ENCODE measurements around the gene SDC4.

The SDC4 gene

DNA sequence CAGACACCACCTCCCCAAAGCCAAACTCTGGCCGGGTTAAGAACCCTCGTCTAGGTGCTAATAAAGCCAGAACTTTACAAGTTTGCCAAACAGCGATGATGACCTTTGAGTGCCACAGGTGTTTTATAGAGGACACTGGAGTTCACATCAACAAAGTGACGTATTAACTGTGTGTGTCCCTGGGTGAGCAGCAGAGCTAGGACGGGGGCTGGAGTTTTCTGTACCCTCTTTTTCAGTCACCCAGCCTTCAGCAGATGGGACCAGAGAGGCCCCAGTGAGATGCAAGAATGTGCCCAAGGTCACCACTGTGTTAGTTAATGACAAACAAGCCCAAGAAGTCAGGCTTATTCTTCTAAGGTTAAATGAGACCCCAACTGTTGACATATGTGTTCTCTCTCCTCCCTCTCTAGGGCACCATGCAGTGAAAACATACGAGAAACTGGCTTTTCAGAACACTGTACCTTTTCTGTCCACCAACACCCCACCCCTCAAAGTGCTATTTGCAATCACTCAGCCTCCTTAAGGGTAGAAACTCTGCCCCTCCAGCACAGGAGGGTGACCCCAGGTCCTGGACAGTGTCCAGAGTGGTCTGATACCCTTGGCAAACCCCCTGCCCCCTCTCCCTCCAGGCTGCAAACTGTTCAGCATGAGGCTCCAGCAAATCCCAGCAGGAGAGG is 5.2 kb downstream of the SDC4 start:
- DNase-seq, result no peak

DNA sequence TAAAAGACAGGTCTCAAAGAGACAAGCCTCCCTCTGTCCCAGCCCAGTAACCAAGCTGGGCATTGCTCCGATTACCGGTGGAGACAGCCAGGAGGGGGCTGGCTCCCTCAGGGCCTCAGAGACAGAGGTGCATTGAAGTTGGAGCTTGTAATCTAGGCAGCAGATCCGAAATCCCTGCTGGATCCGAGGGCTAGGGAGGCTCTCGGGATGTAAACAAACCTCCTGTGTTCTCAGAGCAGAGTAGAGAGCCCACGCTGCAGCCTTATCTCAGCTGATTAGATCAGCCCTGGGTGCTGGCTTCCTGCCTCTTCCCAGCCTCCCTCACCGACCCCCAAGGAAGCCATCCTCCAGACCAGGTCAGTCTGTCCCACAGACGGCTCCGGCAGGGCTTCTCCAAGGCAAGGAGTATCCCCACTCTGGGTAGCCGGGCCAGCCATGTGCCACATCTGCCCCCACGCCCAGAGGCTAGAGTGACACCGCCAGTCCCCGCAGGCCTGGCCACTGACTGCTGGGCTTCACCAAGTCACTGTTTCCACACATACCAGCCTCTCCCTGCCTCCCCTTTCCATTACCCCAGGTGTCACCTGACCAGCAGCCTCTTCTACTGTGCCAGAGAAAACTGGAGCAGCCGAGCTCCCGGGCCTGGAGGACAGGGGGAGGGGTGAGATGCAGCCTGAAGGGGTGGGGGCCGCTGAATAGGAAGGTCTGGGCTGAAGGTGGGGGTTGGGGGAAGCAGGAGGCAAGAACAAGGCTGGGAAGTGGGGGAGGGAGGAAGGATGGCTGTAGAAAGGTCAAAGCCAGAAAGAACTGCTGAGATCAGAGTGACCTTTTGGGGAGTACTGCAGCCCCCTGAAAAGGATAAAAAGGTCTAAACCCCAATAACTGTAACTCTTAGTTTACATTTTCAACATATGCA is 6.0 kb downstream of the SDC4 start:
- peak; percentile 68 to 74 for DNase-seq

DNA sequence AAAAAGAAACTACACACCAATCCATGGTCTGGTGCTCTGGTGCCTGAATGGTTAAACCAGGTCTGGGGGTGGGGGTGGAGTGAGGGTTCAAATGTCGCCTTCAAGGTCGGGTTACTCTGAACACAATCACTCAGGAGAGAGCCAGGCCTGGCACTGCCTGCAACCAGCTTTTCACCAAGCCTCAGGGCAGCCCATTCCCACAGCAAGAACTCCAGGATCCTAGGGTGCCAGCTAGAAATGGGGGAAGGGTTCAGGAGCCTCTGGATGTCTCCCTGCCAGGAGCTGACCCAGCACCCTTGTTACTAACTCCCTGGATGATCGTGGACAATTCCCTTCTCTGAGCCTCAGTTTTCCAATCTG is 6.7 kb downstream of the SDC4 start:
- peak in 1 of 2 experiments; percentile 40 for DNase-seq

DNA sequence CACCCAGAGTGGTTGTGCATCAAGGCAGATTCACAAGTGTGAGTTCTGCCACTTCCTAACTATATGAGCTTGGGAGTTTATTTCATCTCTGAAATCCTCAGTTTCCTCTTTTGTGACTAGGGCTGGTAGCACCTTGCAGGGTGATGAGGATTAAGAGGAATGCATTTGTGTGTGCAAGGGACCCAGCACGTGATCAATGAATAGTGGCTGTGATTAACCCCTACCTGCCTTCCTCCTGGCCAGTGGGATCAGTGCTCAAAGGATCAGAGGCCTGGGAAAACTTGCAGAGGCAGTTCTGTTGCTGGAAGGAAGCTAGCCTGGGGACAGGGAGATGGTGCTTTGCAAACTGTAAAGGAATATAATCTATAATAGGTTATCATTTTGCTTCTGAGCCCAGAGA is 7.3 kb downstream of the SDC4 start:
- no peak for DNase-seq

- DNase-seq, result no peak
These were observed 7.9 kb downstream of the SDC4 start for GRCh38 chr20:45340236-45340847.

- no peak for DNase-seq
These were observed 8.4 kb downstream of the SDC4 start for GRCh38 chr20:45339799-45340198.

DNA sequence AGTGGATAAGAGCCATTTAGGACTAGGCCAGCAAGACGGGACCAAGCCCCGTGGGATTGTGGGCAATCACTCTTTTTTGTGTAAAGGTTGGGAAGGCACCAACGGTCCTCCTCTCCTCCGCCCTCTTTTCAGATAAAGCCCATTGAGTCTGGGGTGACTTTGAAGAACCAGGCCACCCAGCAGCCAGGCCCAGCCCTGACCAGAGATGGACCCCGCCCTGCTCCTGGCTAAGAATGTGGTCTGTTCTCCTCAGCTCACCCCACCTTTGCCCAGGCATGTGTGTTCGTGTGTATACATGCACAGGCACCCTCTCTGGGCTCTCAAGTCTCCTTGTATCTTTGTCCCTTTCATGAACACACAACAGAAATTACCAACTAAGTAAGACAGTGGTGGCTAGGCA is 9.1 kb downstream of the SDC4 start:
- no peak for DNase-seq

- DNase-seq, result no peak
These were observed 9.8 kb downstream of the SDC4 start for GRCh38 chr20:45338121-45339030.

DNA sequence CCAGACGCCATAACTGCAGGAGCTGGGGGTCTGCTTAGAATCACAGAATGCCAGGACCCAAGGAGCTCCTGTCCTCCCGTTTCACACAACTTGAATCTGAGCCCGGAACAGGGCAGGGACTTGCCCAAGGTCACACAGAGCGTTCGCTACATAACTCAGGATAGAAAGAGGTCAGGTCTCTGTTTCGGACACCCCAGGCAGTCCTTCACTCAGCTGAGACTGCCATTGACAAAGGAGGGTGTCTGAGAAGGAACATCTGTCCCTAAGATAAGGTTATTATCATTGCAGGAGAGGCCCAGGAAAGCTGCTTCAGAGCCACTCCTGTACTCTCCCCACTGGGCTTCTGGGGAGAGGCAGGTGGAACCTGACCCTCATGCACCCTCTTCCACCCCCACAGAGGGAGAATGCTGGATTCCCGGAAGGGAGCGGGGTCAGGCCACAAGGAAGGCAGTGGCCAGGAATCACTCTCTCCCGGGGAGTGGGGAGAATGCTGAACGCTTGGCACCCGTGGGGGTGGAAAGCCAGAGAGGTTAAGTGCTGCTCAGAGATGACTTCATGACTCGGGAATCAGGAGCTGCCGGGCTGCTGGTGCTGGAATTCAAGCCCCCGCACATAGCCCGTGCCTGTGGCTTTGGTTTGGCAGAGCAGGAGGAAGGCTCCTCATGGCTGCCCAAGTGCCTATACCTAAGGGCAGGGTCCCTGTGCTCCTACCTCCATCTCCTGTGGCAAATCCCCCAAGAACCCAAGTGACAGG is 10.7 kb downstream of the SDC4 start:
- DNase-seq, result no peak

GRCh38 chr20:45336530-45337366 is 11.5 kb downstream of the SDC4 start:
- no peak for DNase-seq

GRCh38 chr20:45330476-45330875 is 17.7 kb downstream of the SDC4 start:
- DNase-seq, result no peak

DNA sequence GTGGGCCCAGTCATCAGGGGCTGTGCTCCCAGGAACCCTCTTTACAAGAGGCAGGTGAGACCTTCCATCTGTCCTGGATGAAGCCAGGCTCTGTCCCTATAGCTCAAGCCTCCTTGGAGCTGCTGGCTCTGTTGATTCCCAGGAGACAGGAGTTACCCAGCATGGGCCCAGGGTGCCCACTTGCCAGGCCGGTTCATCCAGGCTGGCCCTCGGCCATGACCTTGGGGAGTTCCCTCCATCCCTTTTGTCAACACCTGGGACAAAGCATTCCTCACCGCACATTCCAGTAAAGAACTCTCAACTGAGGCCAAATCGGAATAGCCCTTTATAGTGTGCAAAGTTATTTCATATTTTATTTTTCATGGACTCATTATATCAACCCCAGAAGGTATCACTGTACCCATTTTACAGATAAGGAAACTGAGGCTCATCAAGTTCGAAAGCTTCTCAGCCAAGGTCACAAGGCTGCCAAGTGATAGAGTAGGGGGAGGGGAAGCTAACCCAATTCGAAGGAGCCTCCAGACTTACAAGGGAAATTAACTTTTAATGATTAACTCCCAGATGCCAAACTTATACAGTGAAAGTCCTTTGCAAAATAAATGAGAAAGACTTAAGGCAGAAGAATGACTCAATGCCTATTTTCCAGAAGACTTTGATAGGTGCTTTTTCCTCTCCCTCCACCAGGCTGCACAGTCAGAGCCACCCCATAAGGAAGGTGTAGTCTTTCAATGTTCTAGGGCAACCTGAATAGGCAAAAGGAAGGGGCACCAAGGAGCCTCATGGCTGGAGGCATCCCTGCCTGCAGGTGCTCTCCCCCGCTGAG is 18.5 kb downstream of the SDC4 start:
- no peak for DNase-seq

- no peak for DNase-seq
These were observed 19.8 kb downstream of the SDC4 start for GRCh38 chr20:45328451-45328850.

DNA sequence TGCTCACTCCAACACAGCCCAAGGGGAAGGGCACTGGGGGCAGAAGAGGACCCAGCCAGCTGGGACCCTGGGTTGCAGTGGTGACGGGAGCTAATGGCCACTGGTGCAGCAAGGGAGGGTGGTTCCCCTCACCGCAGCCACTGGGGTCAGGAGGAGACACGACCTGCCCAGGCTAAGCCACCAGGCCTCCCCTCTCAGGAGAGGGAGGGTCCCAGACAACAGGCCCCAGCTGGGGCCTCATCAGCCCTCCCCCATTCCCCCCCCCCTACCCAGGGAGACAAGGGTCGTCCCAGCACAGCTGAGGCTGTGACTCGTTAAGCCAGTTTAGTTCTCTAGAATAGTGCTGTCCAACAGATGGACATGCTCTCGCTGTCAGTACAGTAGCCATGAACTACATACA is 22.9 kb downstream of the SDC4 start:
- DNase-seq, result no peak

- no peak for DNase-seq
These were observed 24.5 kb downstream of the SDC4 start for GRCh38 chr20:45323731-45324130.

DNA sequence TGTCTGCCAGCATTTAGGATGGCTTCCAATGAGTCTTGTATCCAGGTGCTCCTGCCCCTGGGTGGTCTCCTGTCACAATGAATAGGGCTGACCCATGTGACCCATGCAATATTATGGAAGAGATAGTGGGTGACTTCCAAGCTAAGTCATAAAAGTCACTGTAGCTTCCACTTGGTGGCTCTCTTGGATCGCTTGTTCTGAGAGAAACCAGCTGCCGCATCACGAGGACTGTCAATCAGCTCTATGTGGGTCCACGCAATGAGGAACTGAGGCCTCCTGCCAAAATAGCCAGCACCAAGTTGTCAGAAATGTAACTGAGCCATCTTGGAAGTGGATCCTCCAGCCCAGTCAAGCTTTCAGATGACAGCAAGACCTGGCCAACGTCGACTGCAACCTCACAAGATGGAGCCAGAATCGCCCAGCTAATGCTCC is 25.3 kb downstream of the SDC4 start:
- DNase-seq, result peak; percentile 49 to 53

DNA sequence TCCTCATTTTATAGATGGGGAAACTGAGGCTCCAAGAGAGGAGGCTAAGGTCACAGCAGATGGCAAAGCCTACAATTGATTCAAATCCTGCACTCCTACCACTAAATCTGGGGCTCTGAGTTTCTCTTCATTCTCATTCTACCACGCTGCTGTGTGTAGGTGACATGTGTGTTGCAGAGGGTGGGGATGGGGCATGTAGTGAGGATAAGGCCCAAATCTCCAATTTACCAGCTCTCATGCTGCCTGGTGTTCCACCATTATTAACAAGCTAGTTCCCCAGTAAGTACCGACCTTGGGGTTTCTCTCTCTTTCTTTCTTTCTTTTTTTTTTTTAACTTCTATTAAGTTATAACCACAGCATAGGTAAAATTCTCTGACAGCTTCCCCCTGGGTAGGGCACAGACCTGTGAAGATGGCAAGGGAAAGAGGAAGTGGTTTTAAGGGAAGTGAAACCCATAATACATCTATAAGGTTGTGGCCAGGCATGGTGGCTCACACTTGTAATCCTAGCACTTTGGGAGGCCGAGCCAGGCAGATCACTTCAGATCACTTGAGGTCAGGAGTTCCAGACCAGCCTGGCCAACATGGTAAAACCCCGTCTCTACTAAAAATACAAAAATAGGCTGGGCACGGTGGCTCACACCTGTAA is 27.2 kb downstream of the SDC4 start:
- DNase-seq, result no peak

- DNase-seq, result no peak
These were observed 29.3 kb downstream of the SDC4 start for GRCh38 chr20:45318948-45319347.

DNA sequence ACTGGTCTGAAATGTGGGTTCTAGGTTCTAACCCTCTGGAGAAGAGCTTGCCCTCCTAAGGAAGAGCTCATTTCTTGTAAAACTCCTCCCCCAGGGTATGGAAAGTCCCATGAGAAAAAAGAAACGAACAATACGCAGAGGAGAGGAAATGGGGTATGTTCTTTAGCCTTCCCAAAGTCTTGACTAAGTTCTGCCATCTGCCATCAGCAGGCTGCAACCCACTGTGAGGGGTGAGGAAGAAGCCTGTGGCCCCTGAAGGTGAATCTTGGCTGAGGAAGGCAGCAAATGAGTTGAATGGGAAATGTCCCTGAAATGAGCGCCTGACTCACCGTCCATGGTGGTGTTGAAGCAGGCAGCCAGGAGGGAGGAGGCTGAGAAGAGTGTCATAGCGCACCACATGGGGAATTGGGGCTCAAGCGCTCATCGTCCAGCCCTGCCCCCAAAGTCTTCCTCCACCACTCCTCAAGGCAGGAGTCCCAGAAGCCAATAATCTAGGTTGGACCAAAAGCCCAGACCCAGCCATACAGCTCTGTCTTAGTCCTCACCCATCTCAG is 29.8 kb downstream of the SDC4 start:
- no peak for DNase-seq

Measured in NCI-H526 (cell line).